ENCODE data around the gene KCNJ6. TPM values are rescaled to one million over a fixed set of nuclear protein-coding genes. Genes with fewer than 3 reads are reported as not detected.

The KCNJ6 gene
- total and polyA plus RNA-seq, 2 experiments from 2014 or later, result 0.07 to 0.46 TPM

DNA sequence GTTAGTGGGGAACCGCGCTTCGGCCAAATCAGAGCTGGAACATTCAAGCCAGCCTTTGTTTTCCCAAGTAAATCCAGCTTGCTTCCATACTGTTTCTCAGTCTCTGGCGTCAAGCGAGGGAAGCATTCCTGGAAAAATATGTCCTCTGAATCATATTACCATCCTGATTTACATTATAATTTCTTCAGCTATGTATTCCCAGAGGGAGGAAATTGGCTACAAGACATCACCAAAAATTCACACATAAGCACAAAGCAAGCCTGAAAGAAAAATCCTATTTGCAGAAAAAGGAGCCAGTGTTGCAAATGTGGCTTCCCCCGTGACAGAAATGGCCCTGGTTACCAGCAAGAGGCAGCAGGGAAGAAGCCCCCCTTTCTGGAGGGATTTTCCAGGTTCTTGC is 233.3 kb downstream of the KCNJ6 start:
- Histone ChIP-seq H3K4me2 (no peak overlapping the region), H3K4me1 (ENCODE audit: insufficient read depth) (peaks cover 5% of the 10 kb centered on the region), H2AFZ (no peak overlapping the region)

GRCh38 chr21:37677006-37677405 is 239.3 kb downstream of the KCNJ6 start:
- DNase-seq (ENCODE audit: low spot score), result no peak
- Histone ChIP-seq H3K79me2 (no peaks in the 10 kb centered on the region), H2AFZ (no peak overlapping the region), H3K4me3 (no peak overlapping the region), H3K4me1 (ENCODE audit: insufficient read depth) (peaks cover 3% of the 10 kb centered on the region), H4K20me1 (ENCODE audit: insufficient read depth, poor library complexity, severe bottlenecking) (no peaks in the 10 kb centered on the region), H3K27me3 (no peaks in the 10 kb centered on the region), H3K36me3 (replicated peaks; ENCODE audit: insufficient read depth, low read depth) (no peaks in the 10 kb centered on the region), H3K4me2 (no peak overlapping the region), H3K9me2 (replicated peaks; ENCODE audit: insufficient read depth) (no peaks in the 10 kb centered on the region), H3K27ac (no peak overlapping the region), H3K9me3 (ENCODE audit: low read depth) (no peaks in the 10 kb centered on the region)
- no peak for TF ChIP-seq CTCF (IDR thresholded peaks at IDR 0.05; ENCODE audit: poor library complexity)
- TF ChIP-seq EZH2phosphoT487 (IDR thresholded peaks at IDR 0.05; ENCODE audit: low read depth, severe bottlenecking, unreplicated experiment), result no peak
- TF ChIP-seq EZH2 (IDR thresholded peaks at IDR 0.05; ENCODE audit: borderline replicate concordance), result no peak
- 87% methylated on average over 4 of the region's 4 CpGs for WGBS (ENCODE audit: low lambda C conversion rate, missing lambda C conversion rate)

More for the DNA sequence above, 233.3 kb downstream of the KCNJ6 start:
- no peak for TF ChIP-seq EZH2 (IDR thresholded peaks at IDR 0.05; ENCODE audit: borderline replicate concordance)
- no peak for TF ChIP-seq CTCF (IDR thresholded peaks at IDR 0.05; ENCODE audit: poor library complexity)
- TF ChIP-seq EZH2phosphoT487 (IDR thresholded peaks at IDR 0.05; ENCODE audit: low read depth, severe bottlenecking, unreplicated experiment), result no peak
- Histone ChIP-seq H3K27ac (no peak overlapping the region), H3K79me2 (no peaks in the 10 kb centered on the region), H3K9me3 (ENCODE audit: low read depth) (no peaks in the 10 kb centered on the region), H3K27me3 (no peaks in the 10 kb centered on the region), H3K36me3 (replicated peaks; ENCODE audit: insufficient read depth, low read depth) (no peaks in the 10 kb centered on the region), H3K9me2 (replicated peaks; ENCODE audit: insufficient read depth) (no peaks in the 10 kb centered on the region), H3K4me3 (no peak overlapping the region), H4K20me1 (ENCODE audit: insufficient read depth, poor library complexity, severe bottlenecking) (no peaks in the 10 kb centered on the region)
- WGBS (ENCODE audit: low lambda C conversion rate, missing lambda C conversion rate), result 79% methylated on average over 6 of the region's 6 CpGs
- no peak for DNase-seq (ENCODE audit: low spot score)

GRCh38 chr21:37675202-37675801 is 241.0 kb downstream of the KCNJ6 start:
- Histone ChIP-seq H3K36me3 (replicated peaks; ENCODE audit: insufficient read depth, low read depth) (no peaks in the 10 kb centered on the region), H3K9me2 (replicated peaks; ENCODE audit: insufficient read depth) (no peaks in the 10 kb centered on the region), H3K4me2 (peak overlapping the region; percentile 79), H3K4me1 (ENCODE audit: insufficient read depth) (peaks cover 3% of the 10 kb centered on the region), H2AFZ (no peak overlapping the region), H3K4me3 (no peak overlapping the region), H3K79me2 (no peaks in the 10 kb centered on the region), H3K27ac (peak overlapping the region; percentile 67), H3K9me3 (ENCODE audit: low read depth) (no peaks in the 10 kb centered on the region), H3K27me3 (no peaks in the 10 kb centered on the region), H4K20me1 (ENCODE audit: insufficient read depth, poor library complexity, severe bottlenecking) (no peaks in the 10 kb centered on the region)
- DNase-seq (ENCODE audit: low spot score), result peak; percentile 84
- 17% methylated on average over 34 of the region's 35 CpGs for WGBS (ENCODE audit: low lambda C conversion rate, missing lambda C conversion rate)
- TF ChIP-seq CTCF (IDR thresholded peaks at IDR 0.05; ENCODE audit: poor library complexity), result peak; percentile 94
- no peak for TF ChIP-seq EZH2phosphoT487 (IDR thresholded peaks at IDR 0.05; ENCODE audit: low read depth, severe bottlenecking, unreplicated experiment)
- TF ChIP-seq EZH2 (IDR thresholded peaks at IDR 0.05; ENCODE audit: borderline replicate concordance), result no peak

Data from hepatocyte (in vitro differentiated cells).